HG03139 (cell line): ENCODE results near the gene TYROBP.
"Not testable (repeated sequence)": the region's sequence is repeated elsewhere in the genome, so short reads cannot be mapped to it uniquely, and the experiment has no call there.

ENCODE experiments used
- ATAC-seq: cut with Tn5 transposase; IDR thresholded peaks from one replicate; pipeline ENCODE4 v1.9.1; 2021; ENCODE audit not compliant: unreplicated experiment

TYROBP gene

DNA sequence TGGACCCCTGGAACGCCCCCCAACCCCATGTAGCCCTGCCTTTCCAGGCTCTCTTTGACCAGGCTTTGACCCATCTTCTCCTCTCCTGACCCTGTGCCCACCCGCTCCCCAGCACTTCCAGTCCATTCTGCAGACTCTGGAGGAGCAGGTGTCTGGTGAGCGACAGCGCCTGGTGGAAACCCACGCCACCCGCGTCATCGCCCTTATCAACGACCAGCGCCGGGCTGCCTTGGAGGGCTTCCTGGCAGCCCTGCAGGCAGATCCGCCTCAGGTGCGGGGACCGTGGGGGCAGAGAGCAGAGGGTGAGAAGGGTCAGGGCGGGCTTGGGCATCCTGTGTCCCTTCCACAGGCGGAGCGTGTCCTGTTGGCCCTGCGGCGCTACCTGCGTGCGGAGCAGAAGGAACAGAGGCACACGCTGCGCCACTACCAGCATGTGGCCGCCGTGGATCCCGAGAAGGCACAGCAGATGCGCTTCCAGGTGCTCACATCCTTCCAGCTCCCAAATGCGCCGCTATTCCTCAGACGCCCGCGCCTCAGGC, 33.6 kb downstream of the TYROBP start:
- no peak for ATAC-seq

DNA sequence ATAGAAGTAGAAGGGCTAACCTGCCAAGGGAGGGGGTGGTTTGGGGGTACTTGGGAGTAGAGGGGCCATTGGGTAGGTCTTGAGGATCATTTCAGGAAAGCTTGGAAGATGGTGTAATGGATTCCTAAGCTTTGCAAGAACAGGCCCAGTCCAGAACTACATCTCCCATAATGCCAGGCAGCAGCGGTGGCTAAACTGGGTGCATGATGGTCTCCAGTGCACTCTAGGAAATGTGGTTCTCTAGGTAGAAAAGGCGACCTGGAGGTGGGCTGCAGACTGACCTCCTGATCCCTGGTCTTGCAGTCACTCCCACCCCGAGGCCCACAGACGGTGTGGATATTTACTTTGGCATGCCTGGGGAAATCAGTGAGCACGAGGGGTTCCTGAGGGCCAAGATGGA, 35.9 kb downstream of the TYROBP start:
- no peak for ATAC-seq

DNA sequence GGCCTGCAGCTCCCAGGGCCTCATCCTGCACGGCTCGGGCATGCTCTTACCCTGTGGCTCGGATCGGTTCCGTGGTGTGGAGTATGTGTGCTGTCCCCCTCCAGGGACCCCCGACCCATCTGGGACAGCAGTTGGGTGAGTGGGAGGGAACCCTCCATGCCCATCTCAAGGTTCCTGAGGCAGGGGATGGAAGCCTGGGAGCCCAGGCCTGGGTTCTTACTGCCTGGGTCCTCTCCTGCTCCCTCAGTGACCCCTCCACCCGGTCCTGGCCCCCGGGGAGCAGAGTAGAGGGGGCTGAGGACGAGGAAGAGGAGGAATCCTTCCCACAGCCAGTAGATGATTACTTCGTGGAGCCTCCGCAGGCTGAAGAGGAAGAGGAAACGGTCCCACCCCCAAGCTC, 36.5 kb downstream of the TYROBP start:
- ATAC-seq, result no peak

DNA sequence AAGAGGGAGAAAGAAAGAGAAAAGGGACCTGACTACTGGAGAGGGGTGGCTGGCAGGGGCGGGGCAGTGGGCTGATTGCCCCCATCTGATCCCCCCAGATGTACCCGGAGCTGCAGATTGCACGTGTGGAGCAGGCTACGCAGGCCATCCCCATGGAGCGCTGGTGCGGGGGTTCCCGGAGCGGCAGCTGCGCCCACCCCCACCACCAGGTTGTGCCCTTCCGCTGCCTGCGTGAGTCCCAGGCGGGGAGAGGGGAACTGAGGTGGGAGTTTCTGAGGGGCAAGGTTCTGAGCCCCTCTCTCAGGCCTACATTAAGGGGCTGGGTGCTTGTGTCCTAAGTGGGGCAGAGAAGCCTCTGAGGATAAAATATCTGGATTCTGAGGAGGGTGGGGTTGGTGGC, 37.3 kb downstream of the TYROBP start:
- no peak for ATAC-seq

DNA sequence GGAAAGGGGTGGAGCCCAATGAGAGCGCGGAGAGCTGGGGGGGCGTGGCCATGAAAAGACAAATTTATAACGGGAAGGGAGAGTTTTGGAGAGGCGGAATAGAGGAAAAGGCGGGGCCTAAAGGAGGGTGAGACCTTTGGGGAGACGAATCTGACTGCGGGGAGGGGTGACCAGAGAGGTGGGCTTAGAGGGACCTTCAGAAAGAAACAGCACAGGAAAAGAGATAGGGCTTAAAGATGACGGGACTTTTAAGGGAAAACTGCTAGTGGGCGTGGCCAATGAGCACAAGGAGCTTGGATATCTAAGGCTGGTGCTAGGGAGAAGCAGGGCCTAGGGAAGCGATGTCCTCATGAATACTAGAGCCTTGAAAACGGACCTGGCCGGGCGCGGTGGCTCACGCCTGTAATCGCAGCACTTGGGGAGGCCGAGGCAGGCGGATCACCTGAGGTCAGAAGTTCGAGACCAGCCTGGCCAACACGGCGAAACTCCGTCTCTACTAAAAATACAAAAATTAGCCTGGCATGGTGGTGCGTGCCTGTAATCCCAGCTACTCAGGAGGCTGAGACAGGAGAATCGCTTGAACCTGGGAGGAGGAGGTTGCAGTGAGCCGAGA, 37.9 kb downstream of the TYROBP start:
- ATAC-seq, result not testable (repeated sequence)

DNA sequence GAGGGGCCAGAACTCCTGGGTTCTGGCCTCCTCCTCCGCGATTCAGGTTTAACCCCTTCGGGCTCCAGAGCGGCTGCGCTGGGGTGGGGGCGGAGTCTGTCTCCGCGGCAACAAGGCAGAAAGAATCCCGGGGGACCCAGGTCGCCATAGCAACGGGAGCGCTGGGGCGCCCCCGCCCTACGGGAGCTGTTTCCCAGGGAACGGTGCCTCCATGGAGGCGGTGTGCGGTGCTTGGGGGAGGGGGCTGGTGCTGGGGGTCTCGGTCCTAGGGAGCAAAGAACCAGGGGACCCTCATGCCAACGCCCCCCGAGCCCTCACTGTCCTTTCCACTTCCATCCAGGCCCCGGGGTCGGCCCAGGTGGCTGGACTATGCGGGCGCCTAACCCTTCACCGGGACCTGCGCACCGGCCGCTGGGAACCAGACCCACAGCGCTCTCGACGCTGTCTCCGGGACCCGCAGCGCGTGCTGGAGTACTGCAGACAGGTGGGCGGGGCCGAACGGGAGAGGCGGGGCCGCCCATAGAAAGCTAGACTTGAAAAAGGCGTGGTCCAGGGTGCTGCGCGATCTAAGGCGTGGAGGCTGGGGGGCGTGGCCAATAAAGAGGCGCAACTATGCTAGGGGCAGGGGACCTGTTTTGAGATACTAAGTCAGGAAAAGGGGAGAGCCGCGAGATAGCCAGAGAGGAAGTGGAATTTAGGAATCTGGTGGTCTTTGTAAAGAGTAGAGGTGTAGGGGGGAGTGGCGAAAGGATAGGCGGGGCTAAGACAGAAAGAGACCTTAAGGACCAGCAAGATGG, 38.6 kb downstream of the TYROBP start:
- no peak for ATAC-seq

DNA sequence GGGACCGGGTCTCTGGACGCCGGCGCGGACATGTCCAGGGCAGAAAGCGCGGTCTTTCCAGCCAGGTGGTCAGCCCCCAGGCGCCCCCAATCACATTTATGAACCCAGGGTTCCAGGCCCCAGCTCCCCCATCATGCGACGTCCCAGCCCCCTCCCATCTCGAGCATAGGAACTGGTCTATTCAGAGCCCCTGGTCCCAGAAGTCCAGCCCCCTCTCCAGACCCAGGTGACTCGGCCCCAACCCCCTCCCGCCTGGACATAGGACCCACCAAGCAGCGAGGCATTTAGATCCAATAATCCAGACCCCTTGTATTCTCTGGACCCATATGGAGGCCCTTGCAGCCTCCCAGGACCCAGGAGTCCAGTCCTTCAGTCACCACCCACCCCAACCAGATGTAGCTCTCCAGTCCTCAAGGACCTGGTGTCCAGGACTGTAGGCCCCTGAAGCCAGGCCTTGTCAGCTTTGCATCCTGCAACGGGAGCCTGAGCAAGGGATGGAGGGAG, 39.2 kb downstream of the TYROBP start:
- ATAC-seq, result no peak

DNA sequence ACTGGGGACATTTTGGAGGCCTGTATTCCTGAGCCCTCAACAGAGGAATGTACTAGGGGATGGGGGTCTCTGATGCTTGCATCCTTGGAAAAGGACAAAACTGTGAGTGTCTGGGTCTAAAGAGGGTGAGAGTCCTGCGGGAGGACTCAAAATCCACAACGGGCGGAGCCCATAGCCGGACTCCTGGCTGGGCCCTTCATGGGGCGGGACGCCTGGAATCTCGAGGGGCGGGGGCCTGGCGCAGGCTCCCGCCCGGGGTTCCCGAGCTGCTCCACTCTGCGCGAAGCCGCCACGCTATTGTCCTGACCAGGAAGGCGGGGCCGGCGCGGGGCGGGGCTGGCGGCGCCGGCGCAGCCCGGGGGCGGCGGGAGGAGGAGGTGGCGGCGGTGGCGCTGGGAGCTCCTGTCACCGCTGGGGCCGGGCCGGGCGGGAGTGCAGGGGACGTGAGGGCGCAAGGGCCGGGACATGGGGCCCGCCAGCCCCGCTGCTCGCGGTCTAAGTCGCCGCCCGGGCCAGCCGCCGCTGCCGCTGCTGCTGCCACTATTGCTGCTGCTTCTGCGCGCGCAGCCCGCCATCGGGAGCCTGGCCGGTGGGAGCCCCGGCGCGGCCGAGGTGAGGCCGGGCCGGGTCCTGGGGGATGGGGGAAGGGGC, 39.8 kb downstream of the TYROBP start, which contains the start of gene APLP1:
APLP1 (plus strand) TSS at position 403 of the 651 bp plus-strand sequence; CDS start at position 466, 63 bp downstream.
- ATAC-seq, result no peak

DNA sequence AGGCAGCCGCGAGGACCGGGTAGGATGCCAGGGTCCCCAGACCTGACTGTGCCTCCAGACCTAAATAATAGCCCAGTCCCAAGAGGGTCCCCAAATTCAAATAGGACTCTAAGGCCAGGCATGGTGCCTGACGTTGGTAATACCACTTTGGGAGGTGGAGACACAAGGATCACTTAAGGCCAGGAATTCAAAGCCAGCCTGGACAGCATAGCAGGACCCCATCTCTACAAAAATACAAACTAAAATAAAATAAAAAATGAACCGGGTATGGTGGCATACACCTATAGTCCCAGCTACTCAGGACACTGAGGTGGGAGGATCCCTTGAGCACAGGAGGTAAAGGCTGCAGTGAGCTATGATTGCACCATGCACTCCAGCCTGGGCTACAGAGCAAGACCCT, 45.1 kb downstream of the TYROBP start:
- no peak for ATAC-seq

DNA sequence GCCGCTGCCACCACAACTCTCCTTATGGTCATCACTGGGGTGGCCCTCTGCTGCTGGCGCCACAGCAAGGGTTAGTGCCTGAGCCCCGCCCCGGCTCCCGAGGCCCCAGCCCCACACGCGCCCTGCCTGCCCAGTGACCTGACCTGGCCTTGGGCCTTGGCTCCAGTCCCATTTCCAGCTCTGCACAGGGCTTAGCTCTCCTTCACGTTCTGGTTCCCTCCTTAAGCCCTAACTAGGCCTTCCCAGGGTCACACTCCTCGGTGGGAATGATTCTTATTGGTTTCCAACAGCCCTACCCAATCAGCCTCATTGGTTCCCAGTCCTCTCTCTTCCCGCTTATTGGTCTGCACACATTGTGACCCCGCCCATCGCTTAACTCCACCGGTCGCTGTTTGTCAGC, 45.6 kb downstream of the TYROBP start:
- no peak for ATAC-seq

DNA sequence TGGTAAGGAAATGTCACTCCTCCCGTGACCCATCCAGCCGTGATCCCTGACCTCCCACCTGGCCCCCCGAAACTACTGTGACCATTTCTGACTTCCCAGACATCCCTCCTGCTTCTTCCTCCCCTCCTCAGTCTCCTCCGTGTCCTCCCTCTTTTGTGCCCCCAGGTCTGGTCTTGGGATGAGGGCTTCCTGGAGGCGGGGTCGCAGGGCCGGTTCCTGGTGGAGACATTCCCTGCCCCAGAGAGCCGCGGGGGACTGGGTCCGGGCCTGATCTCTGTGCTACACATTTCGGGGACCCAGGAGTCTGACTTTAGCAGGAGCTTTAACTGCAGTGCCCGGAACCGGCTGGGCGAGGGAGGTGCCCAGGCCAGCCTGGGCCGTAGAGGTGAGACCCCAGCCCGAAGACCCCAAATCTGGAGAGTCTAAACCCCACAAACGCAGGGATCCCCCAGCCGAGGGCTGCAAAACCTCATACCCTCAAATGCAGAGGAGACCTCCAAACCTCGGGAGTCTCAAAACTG, 46.4 kb downstream of the TYROBP start:
- ATAC-seq, result no peak

DNA sequence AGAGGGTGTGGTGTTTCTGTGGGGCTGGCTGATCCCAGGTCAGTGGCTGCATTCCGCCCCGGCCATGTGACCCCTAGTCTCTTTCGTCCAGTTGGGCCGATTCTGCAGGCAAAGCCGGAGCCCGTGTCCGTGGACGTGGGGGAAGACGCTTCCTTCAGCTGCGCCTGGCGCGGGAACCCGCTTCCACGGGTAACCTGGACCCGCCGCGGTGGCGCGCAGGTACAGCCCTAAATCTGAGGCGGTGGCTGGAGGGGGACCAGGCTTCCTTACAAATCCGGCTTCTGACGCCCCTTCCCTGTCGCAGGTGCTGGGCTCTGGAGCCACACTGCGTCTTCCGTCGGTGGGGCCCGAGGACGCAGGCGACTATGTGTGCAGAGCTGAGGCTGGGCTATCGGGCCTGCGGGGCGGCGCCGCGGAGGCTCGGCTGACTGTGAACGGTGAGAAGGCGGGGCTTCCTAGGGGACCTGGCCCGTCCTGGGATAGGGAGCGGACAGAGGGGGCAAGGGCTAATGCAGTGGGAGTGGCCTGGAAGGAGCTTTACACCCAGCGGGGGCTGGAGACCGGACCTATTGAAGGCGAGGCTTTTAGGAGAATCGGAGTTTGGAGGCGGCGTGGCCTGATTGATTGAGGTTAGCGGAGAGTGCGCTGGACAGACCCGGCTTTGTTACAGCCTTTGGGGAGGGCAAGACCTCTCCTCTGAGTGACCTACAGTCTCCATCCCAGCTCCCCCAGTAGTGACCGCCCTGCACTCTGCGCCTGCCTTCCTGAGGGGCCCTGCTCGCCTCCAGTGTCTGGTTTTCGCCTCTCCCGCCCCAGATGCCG, 47.1 kb downstream of the TYROBP start:
- no peak for ATAC-seq

DNA sequence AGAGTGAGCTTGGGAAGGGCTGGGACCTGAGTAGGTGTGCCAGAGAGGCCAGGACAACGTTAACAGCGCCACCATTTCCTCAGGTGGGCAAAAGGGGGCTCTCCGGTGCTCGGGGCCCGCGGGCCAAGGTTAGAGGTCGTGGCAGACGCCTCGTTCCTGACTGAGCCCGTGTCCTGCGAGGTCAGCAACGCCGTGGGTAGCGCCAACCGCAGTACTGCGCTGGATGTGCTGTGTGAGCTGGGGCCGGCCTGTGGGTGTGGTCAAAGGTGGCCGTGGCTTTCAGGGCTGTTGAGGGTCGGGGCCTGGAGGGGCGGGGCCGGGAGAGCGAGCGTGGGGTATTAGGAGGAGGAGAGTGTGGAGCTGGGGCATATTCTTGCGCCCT, 47.7 kb downstream of the TYROBP start:
- ATAC-seq, result no peak

DNA sequence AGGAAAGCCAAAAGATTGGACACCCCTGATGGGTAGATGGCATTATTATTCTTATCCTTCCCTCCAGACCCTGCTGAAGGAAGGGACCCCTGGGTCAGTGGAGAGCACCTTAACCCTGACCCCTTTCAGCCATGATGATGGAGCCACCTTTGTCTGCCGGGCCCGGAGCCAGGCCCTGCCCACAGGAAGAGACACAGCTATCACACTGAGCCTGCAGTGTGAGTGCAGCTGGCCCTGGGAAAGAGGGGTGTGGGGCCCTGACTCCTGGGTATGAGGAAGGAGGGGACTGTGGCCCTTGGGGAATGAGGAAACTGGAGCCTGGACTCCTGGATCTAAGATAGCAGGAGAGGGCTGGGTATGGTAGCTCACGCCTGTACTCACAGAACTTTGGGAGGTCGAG, 48.7 kb downstream of the TYROBP start:
- ATAC-seq, result no peak

DNA sequence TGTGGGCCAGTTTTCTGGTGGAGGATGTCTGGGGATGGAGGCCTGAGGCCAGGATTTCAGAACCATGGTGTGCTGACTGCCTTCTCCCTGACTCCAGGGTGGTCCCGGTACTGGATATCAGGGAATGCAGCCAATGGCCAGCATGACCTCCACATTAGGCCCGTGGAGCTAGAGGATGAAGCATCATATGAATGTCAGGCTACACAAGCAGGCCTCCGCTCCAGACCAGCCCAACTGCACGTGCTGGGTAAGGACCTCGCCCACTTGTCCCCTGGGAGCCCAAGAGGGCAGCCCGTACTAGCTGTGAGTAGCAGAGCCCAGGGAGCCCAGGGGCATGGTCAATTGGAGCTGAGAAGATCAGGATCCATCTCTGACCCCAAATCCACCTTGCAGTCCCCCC, 49.8 kb downstream of the TYROBP start:
- ATAC-seq, result no peak

DNA sequence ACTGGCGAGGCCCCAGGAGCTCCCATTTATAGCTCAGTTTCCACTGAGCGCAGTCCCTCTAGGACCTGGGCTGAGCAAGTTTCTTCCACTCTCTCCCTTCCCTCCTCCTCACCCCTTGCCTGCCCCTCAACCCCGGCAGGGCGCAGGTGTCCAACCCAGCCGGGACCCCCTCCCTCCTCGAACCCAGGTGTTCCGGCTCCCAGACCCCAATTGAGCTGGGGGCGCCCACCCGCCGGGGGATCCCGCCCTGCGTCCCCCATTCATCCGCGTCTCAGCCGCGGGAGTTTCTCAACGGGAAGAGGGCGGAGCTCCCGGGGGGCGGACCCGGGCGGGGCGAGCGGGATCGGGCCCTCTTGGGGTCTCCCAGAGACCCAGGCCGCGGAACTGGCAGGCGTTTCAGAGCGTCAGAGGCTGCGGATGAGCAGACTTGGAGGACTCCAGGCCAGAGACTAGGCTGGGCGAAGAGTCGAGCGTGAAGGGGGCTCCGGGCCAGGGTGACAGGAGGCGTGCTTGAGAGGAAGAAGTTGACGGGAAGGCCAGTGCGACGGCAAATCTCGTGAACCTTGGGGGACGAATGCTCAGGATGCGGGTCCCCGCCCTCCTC, 51.4 kb downstream of the TYROBP start, which contains the start of gene KIRREL2:
KIRREL2 (plus strand) TSS at position 366 of the 604 bp plus-strand sequence; CDS start at position 575, 209 bp downstream.
- no peak for ATAC-seq
